ENCODE data around the gene MSI2. TPM values are rescaled to one million over a fixed set of nuclear protein-coding genes. Genes with fewer than 3 reads are reported as not detected.

Gene MSI2
- total RNA-seq, 1 donor from 2014 or later, result 60.6 TPM

- no peak overlapping the region for H3K27ac Mint-ChIP-seq (ENCODE audit: unreplicated experiment)
- H3K4me3 Mint-ChIP-seq (ENCODE audit: unreplicated experiment), result no peak overlapping the region
- H3K36me3 Mint-ChIP-seq (ENCODE audit: low read depth, unreplicated experiment), result no peaks in the 10 kb centered on the region
- no peak for DNase-seq (ENCODE audit: low spot score)
- no peak for TF ChIP-seq CTCF (IDR thresholded peaks at IDR 0.05; ENCODE audit: unreplicated experiment)
- no peaks in the 10 kb centered on the region for H3K9me3 Mint-ChIP-seq (ENCODE audit: unreplicated experiment)
- peaks cover 1% of the 10 kb centered on the region for H3K27me3 Mint-ChIP-seq (ENCODE audit: unreplicated experiment)
- H3K4me1 Mint-ChIP-seq (ENCODE audit: unreplicated experiment), result peaks cover 28% of the 10 kb centered on the region
These were observed 106.7 kb downstream of the MSI2 start for GRCh38 chr17:57362797-57363556.

GRCh38 chr17:57363580-57363979 lies 107.3 kb downstream of the MSI2 start:
- Mint-ChIP-seq H3K4me1 (ENCODE audit: unreplicated experiment) (peaks cover 32% of the 10 kb centered on the region), H3K9me3 (ENCODE audit: unreplicated experiment) (no peaks in the 10 kb centered on the region), H3K27me3 (ENCODE audit: unreplicated experiment) (peaks cover 3% of the 10 kb centered on the region), H3K36me3 (ENCODE audit: low read depth, unreplicated experiment) (no peaks in the 10 kb centered on the region), H3K4me3 (ENCODE audit: unreplicated experiment) (no peak overlapping the region), H3K27ac (ENCODE audit: unreplicated experiment) (no peak overlapping the region)
- no peak for TF ChIP-seq CTCF (IDR thresholded peaks at IDR 0.05; ENCODE audit: unreplicated experiment)
- no peak for DNase-seq (ENCODE audit: low spot score)

GRCh38 chr17:57363998-57364643 lies 107.8 kb downstream of the MSI2 start:
- H3K36me3 Mint-ChIP-seq (ENCODE audit: low read depth, unreplicated experiment), result no peaks in the 10 kb centered on the region
- H3K4me3 Mint-ChIP-seq (ENCODE audit: unreplicated experiment), result no peak overlapping the region
- no peaks in the 10 kb centered on the region for H3K9me3 Mint-ChIP-seq (ENCODE audit: unreplicated experiment)
- H3K4me1 Mint-ChIP-seq (ENCODE audit: unreplicated experiment), result peaks cover 37% of the 10 kb centered on the region
- peaks cover 4% of the 10 kb centered on the region for H3K27me3 Mint-ChIP-seq (ENCODE audit: unreplicated experiment)
- no peak for TF ChIP-seq CTCF (IDR thresholded peaks at IDR 0.05; ENCODE audit: unreplicated experiment)
- no peak overlapping the region for H3K27ac Mint-ChIP-seq (ENCODE audit: unreplicated experiment)
- no peak for DNase-seq (ENCODE audit: low spot score)

- Mint-ChIP-seq H3K27ac (ENCODE audit: unreplicated experiment) (no peak overlapping the region), H3K4me1 (ENCODE audit: unreplicated experiment) (peaks cover 49% of the 10 kb centered on the region), H3K4me3 (ENCODE audit: unreplicated experiment) (no peak overlapping the region), H3K9me3 (ENCODE audit: unreplicated experiment) (no peaks in the 10 kb centered on the region), H3K27me3 (ENCODE audit: unreplicated experiment) (peaks cover 3% of the 10 kb centered on the region), H3K36me3 (ENCODE audit: low read depth, unreplicated experiment) (no peaks in the 10 kb centered on the region)
- no peak for TF ChIP-seq CTCF (IDR thresholded peaks at IDR 0.05; ENCODE audit: unreplicated experiment)
- DNase-seq (ENCODE audit: low spot score), result no peak
These were observed 109.1 kb downstream of the MSI2 start for GRCh38 chr17:57365420-57365819.

GRCh38 chr17:57366177-57366557 lies 109.8 kb downstream of the MSI2 start:
- TF ChIP-seq CTCF (IDR thresholded peaks at IDR 0.05; ENCODE audit: unreplicated experiment), result no peak
- Mint-ChIP-seq H3K4me3 (ENCODE audit: unreplicated experiment) (no peak overlapping the region), H3K27ac (ENCODE audit: unreplicated experiment) (no peak overlapping the region), H3K36me3 (ENCODE audit: low read depth, unreplicated experiment) (no peaks in the 10 kb centered on the region), H3K27me3 (ENCODE audit: unreplicated experiment) (peaks cover 3% of the 10 kb centered on the region), H3K9me3 (ENCODE audit: unreplicated experiment) (no peaks in the 10 kb centered on the region), H3K4me1 (ENCODE audit: unreplicated experiment) (peaks cover 51% of the 10 kb centered on the region)
- no peak for DNase-seq (ENCODE audit: low spot score)

Measured in endothelial cell (in vitro differentiated cells).